Mesendoderm (in vitro differentiated cells): ENCODE measurements around the gene ANKIB1.

Experiments
- DNase-seq: peaks from one replicate; pipeline ENCODE4 v3.0.0; 2013
- H2AK5ac ChIP-seq: 2 replicates; pipeline ENCODE4 v1.6.1; 2013; ENCODE audit warnings: low read length, inconsistent platforms
- H2BK120ac ChIP-seq: 2 replicates; pipeline ENCODE4 v1.6.1; 2013; ENCODE audit warnings: low read depth, mild to moderate bottlenecking, low read length, moderate library complexity, mixed read lengths
- H2BK15ac ChIP-seq: replicated peaks from 2 replicates; pipeline ENCODE4 v1.6.1; 2013; ENCODE audit warnings: low read depth, mild to moderate bottlenecking, moderate library complexity
- H2BK5ac ChIP-seq: 2 replicates; pipeline ENCODE4 v1.6.1; 2013; ENCODE audit warnings: low read length, inconsistent platforms
- H3K18ac ChIP-seq: 2 replicates; pipeline ENCODE4 v1.6.1; 2013; ENCODE audit warnings: mild to moderate bottlenecking, low read length, mixed read lengths
- H3K23ac ChIP-seq: one replicate; pipeline ENCODE4 v1.6.1; 2013; ENCODE audit warnings: low read length
- H3K27ac ChIP-seq: 2 replicates; pipeline ENCODE4 v1.5.1; 2013; ENCODE audit warnings: low read depth, mild to moderate bottlenecking, inconsistent platforms, low read length, moderate library complexity
- H3K27me3 ChIP-seq: 2 replicates; pipeline ENCODE4 v1.6.1; 2013; ENCODE audit warnings: low read length, control low read depth, mild to moderate bottlenecking, inconsistent platforms; ENCODE audit not compliant: insufficient read depth, poor library complexity
- H3K36me3 ChIP-seq: 2 replicates; pipeline ENCODE4 v1.6.1; 2013; ENCODE audit warnings: low read length, inconsistent platforms; ENCODE audit not compliant: control insufficient read depth, insufficient read depth
- H3K4ac ChIP-seq: one replicate; pipeline ENCODE4 v1.6.1; 2013; ENCODE audit warnings: low read depth, mild to moderate bottlenecking, low read length, moderate library complexity
- H3K4me1 ChIP-seq: 2 replicates; pipeline ENCODE4 v1.6.1; 2013; ENCODE audit warnings: low read depth, low read length, inconsistent platforms; ENCODE audit not compliant: control insufficient read depth
- H3K4me2 ChIP-seq: 2 replicates; pipeline ENCODE4 v1.6.1; 2013; ENCODE audit warnings: low read length
- H3K4me3 ChIP-seq: 2 replicates; pipeline ENCODE4 v1.5.1; 2013; ENCODE audit warnings: mild to moderate bottlenecking, low read length
- H3K56ac ChIP-seq: one replicate; pipeline ENCODE4 v1.6.1; 2013; ENCODE audit warnings: low read length
- H3K79me1 ChIP-seq: 2 replicates; pipeline ENCODE4 v1.6.1; 2013; ENCODE audit warnings: low read length, inconsistent platforms
- H3K79me2 ChIP-seq: 2 replicates; pipeline ENCODE4 v1.6.1; 2013; ENCODE audit warnings: mild to moderate bottlenecking, low read length; ENCODE audit not compliant: control insufficient read depth, insufficient read depth
- H3K9ac ChIP-seq: 2 replicates; pipeline ENCODE4 v1.6.1; 2013; ENCODE audit warnings: low read length, inconsistent platforms
- H4K5ac ChIP-seq: one replicate; pipeline ENCODE4 v1.6.1; 2013; ENCODE audit warnings: low read length
- H4K8ac ChIP-seq: one replicate; pipeline ENCODE4 v1.6.1; 2013; ENCODE audit warnings: low read depth, mild to moderate bottlenecking, control low read depth, low read length, moderate library complexity
- WGBS: extraction: QIAGEN DNeasy Blood & Tissue Kit; methylation state at CpG from one replicate; pipeline ENCODE4 v1.1.7; 2013; ENCODE audit warnings: low lambda C conversion rate, missing lambda C conversion rate; ENCODE audit not compliant: insufficient coverage; ENCODE audit errors: extremely low coverage; 5-methylcytosine and 5-hydroxymethylcytosine counted together

The ANKIB1 gene

GRCh38 chr7:92325173-92325572, 79.4 kb downstream of the ANKIB1 start:
- H3K27me3 ChIP-seq, result no peaks in the 10 kb centered on the region
- no peaks in the 10 kb centered on the region for H3K4me1 ChIP-seq
- H2AK5ac ChIP-seq, result no peak overlapping the region
- no peak overlapping the region for H2BK15ac ChIP-seq
- DNase-seq, result no peak
- no peak overlapping the region for H3K4ac ChIP-seq
- no peaks in the 10 kb centered on the region for H3K79me1 ChIP-seq
- no peak overlapping the region for H4K5ac ChIP-seq
- H2BK120ac ChIP-seq, result no peak overlapping the region
- no peak overlapping the region for H3K9ac ChIP-seq
- no peaks in the 10 kb centered on the region for H3K79me2 ChIP-seq
- no peak overlapping the region for H3K4me2 ChIP-seq
- H3K56ac ChIP-seq, result no peak overlapping the region
- H4K8ac ChIP-seq, result no peak overlapping the region
- H2BK5ac ChIP-seq, result no peak overlapping the region
- no peak overlapping the region for H3K27ac ChIP-seq
- no peak overlapping the region for H3K18ac ChIP-seq
- H3K4me3 ChIP-seq, result no peak overlapping the region
- no peaks in the 10 kb centered on the region for H3K36me3 ChIP-seq
- WGBS, result no CpG with 5 or more reads among the region's 1 CpG
- H3K23ac ChIP-seq, result no peak overlapping the region

- Histone ChIP-seq H2BK15ac (no peak overlapping the region), H4K8ac (no peak overlapping the region), H3K23ac (no peak overlapping the region), H3K56ac (no peak overlapping the region), H2BK120ac (no peak overlapping the region), H3K36me3 (no peaks in the 10 kb centered on the region), H3K9ac (no peak overlapping the region), H3K27me3 (no peaks in the 10 kb centered on the region), H3K79me1 (no peaks in the 10 kb centered on the region), H3K4ac (no peak overlapping the region), H2AK5ac (no peak overlapping the region), H3K4me1 (no peaks in the 10 kb centered on the region), H3K4me3 (no peak overlapping the region), H3K4me2 (no peak overlapping the region), H2BK5ac (no peak overlapping the region), H3K79me2 (no peaks in the 10 kb centered on the region), H3K18ac (no peak overlapping the region), H4K5ac (no peak overlapping the region), H3K27ac (no peak overlapping the region)
- DNase-seq, result no peak
- no CpG with 5 or more reads among the region's 2 CpGs for WGBS
Measured at GRCh38 chr7:92325858-92326257, 80.1 kb downstream of the ANKIB1 start.

- H3K9ac ChIP-seq, result no peak overlapping the region
- H4K5ac ChIP-seq, result no peak overlapping the region
- DNase-seq, result no peak
- no peak overlapping the region for H3K4me3 ChIP-seq
- H2BK5ac ChIP-seq, result no peak overlapping the region
- H3K56ac ChIP-seq, result no peak overlapping the region
- H3K4ac ChIP-seq, result no peak overlapping the region
- H4K8ac ChIP-seq, result no peak overlapping the region
- H3K79me2 ChIP-seq, result no peaks in the 10 kb centered on the region
- no peak overlapping the region for H2AK5ac ChIP-seq
- H3K23ac ChIP-seq, result no peak overlapping the region
- H3K27me3 ChIP-seq, result no peaks in the 10 kb centered on the region
- no CpG with 5 or more reads among the region's 4 CpGs for WGBS
- no peak overlapping the region for H2BK120ac ChIP-seq
- no peaks in the 10 kb centered on the region for H3K79me1 ChIP-seq
- no peak overlapping the region for H3K18ac ChIP-seq
- H3K36me3 ChIP-seq, result no peaks in the 10 kb centered on the region
- H3K4me2 ChIP-seq, result no peak overlapping the region
- no peaks in the 10 kb centered on the region for H3K4me1 ChIP-seq
- no peak overlapping the region for H2BK15ac ChIP-seq
- H3K27ac ChIP-seq, result no peak overlapping the region
Measured at GRCh38 chr7:92330835-92331438, 85.2 kb downstream of the ANKIB1 start.

GRCh38 chr7:92331508-92331907, 85.7 kb downstream of the ANKIB1 start:
- no peaks in the 10 kb centered on the region for H3K79me2 ChIP-seq
- H2BK120ac ChIP-seq, result no peak overlapping the region
- no peak overlapping the region for H3K9ac ChIP-seq
- H4K8ac ChIP-seq, result no peak overlapping the region
- no peak overlapping the region for H3K4me2 ChIP-seq
- no peaks in the 10 kb centered on the region for H3K4me1 ChIP-seq
- H3K56ac ChIP-seq, result no peak overlapping the region
- H3K36me3 ChIP-seq, result no peaks in the 10 kb centered on the region
- no peaks in the 10 kb centered on the region for H3K79me1 ChIP-seq
- no peak overlapping the region for H3K23ac ChIP-seq
- H3K4ac ChIP-seq, result no peak overlapping the region
- no peak overlapping the region for H3K18ac ChIP-seq
- no peak overlapping the region for H2BK5ac ChIP-seq
- H3K27me3 ChIP-seq, result no peaks in the 10 kb centered on the region
- no CpG with 5 or more reads among the region's 4 CpGs for WGBS
- no peak overlapping the region for H2BK15ac ChIP-seq
- no peak overlapping the region for H2AK5ac ChIP-seq
- no peak overlapping the region for H4K5ac ChIP-seq
- no peak overlapping the region for H3K27ac ChIP-seq
- no peak overlapping the region for H3K4me3 ChIP-seq
- peak; percentile 3 for DNase-seq

DNA sequence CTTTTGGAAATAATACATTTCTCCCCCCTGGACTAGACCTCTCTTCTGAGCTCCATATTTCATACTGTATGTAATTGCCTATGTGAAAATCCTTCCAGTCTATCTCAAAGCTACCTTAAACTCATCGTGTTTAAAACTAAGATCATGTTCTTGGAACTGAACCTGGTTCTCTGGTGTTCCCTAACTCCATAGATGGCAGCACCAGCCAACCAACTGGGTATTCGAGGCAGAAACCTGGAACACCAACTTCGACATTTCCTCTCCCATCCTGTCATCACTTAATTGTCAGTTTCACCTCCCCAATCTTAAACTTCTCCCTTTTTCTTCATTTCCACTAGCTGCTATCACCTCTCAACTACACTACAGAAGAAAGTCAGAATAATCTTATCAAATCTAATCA, 87.0 kb downstream of the ANKIB1 start:
- H4K8ac ChIP-seq, result no peak overlapping the region
- no peak overlapping the region for H3K4me3 ChIP-seq
- no peak overlapping the region for H2AK5ac ChIP-seq
- no peaks in the 10 kb centered on the region for H3K4me1 ChIP-seq
- no peak overlapping the region for H3K56ac ChIP-seq
- H3K23ac ChIP-seq, result no peak overlapping the region
- H3K79me1 ChIP-seq, result no peaks in the 10 kb centered on the region
- H3K4ac ChIP-seq, result no peak overlapping the region
- no peak overlapping the region for H2BK120ac ChIP-seq
- no peaks in the 10 kb centered on the region for H3K27me3 ChIP-seq
- H3K4me2 ChIP-seq, result no peak overlapping the region
- H2BK5ac ChIP-seq, result no peak overlapping the region
- H3K9ac ChIP-seq, result no peak overlapping the region
- H3K18ac ChIP-seq, result no peak overlapping the region
- H3K27ac ChIP-seq, result no peak overlapping the region
- no peaks in the 10 kb centered on the region for H3K36me3 ChIP-seq
- WGBS, result no CpG with 5 or more reads among the region's 3 CpGs
- DNase-seq, result peak; percentile 37
- no peak overlapping the region for H4K5ac ChIP-seq
- H3K79me2 ChIP-seq, result no peaks in the 10 kb centered on the region
- H2BK15ac ChIP-seq, result no peak overlapping the region

DNA sequence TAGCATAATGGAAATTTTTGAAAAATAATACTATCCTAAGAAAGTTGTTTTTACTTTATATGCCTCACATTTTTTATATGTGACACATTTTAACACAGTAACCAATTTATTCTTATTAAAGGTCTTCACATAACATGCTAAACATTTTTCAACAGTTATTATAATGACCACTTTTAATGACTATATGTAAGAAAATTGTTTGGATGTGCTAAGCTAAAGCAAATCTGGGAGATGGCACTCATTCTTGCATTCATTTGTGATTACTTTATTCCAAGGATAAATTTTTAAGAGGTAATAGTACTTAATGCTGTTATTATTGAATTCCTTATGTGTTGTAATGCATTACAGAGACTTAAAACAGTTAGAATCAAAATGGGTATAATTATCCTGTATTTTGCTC, 88.1 kb downstream of the ANKIB1 start:
- H3K36me3 ChIP-seq, result no peaks in the 10 kb centered on the region
- H3K27ac ChIP-seq, result no peak overlapping the region
- no peak overlapping the region for H3K4me2 ChIP-seq
- H4K5ac ChIP-seq, result no peak overlapping the region
- H3K79me2 ChIP-seq, result no peaks in the 10 kb centered on the region
- H3K27me3 ChIP-seq, result no peaks in the 10 kb centered on the region
- H4K8ac ChIP-seq, result no peak overlapping the region
- no peak overlapping the region for H3K56ac ChIP-seq
- no peaks in the 10 kb centered on the region for H3K4me1 ChIP-seq
- no peak overlapping the region for H2AK5ac ChIP-seq
- H2BK120ac ChIP-seq, result no peak overlapping the region
- no peaks in the 10 kb centered on the region for H3K79me1 ChIP-seq
- H3K9ac ChIP-seq, result no peak overlapping the region
- no peak overlapping the region for H3K4me3 ChIP-seq
- no peak overlapping the region for H3K4ac ChIP-seq
- no peak overlapping the region for H3K23ac ChIP-seq
- no peak overlapping the region for H3K18ac ChIP-seq
- H2BK15ac ChIP-seq, result no peak overlapping the region
- DNase-seq, result no peak
- no peak overlapping the region for H2BK5ac ChIP-seq
